WTC11 (cell line): ENCODE data around the gene FOCAD. TPM values are rescaled to one million over a fixed set of nuclear protein-coding genes. Genes with fewer than 3 reads are reported as not detected.

Source experiments
- ATAC-seq: fragments of 200-7000 bp; cut with Tn5 transposase; 2 replicates; pipeline ENCODE4 v1.10.0; 2021; ENCODE audit warnings: mild to moderate bottlenecking, moderate library complexity
- CTCF ChIA-PET: fragments of 300-600 bp; sonication (Branson Sonifier 250); formaldehyde crosslinking; loops from one replicate; lab custom pipeline; 2021; ENCODE audit warnings: antibody characterized with exemption; lab: Charles Lee
- POLR2A ChIA-PET: fragments of 350-600 bp; sonication (Branson Sonifier 250); formaldehyde crosslinking; loops from one replicate; lab custom pipeline; 2021; ENCODE audit warnings: antibody characterized with exemption; lab: Charles Lee
- DNase-seq: peaks from one replicate; pipeline ENCODE4 v3.0.0; 2021; ENCODE audit warnings: low spot score
- H3K27ac Mint-ChIP-seq: 2 replicates; pipeline ENCODE4 v1.8.0; 2021; ENCODE audit warnings: mixed read lengths
- H3K27me3 Mint-ChIP-seq: 2 replicates; pipeline ENCODE4 v1.8.0; 2021; ENCODE audit warnings: low read depth, mild to moderate bottlenecking, moderate library complexity, mixed read lengths
- H3K36me3 Mint-ChIP-seq: 2 replicates; pipeline ENCODE4 v1.8.0; 2021; ENCODE audit warnings: mixed read lengths
- H3K4me1 Mint-ChIP-seq: 2 replicates; pipeline ENCODE4 v1.8.0; 2022; ENCODE audit warnings: mixed read lengths
- H3K4me3 Mint-ChIP-seq: 2 replicates; pipeline ENCODE4 v1.8.0; 2021; ENCODE audit warnings: mild to moderate bottlenecking, moderate library complexity, mixed read lengths
- H3K9me3 Mint-ChIP-seq: 2 replicates; pipeline ENCODE4 v1.8.0; 2021; ENCODE audit warnings: mixed read lengths
- E2F5 ChIP-seq: sonication (generic); formaldehyde crosslinking; IDR thresholded peaks from 2 replicates; pipeline ENCODE4 v1.8.1; 2022; ENCODE audit warnings: mild to moderate bottlenecking, moderate library complexity, missing genetic modification reagents
- MLX ChIP-seq: sonication (generic); formaldehyde crosslinking; IDR thresholded peaks from 2 replicates; pipeline ENCODE4 v1.8.1; 2023; ENCODE audit warnings: mild to moderate bottlenecking, missing genetic modification reagents, moderate library complexity
- PRRX2 ChIP-seq: fragments of 250-450 bp; sonication (Bioruptor Pico); IDR thresholded peaks from 2 replicates; pipeline ENCODE4 v1.8.0; 2021; ENCODE audit warnings: mild to moderate bottlenecking
- RORB ChIP-seq: fragments of 250-450 bp; sonication (Bioruptor Pico); IDR thresholded peaks from 2 replicates; pipeline ENCODE4 v1.9.0; 2021; ENCODE audit warnings: mild to moderate bottlenecking
- SOX15 ChIP-seq: fragments of 250-450 bp; sonication (Bioruptor Pico); IDR thresholded peaks from 2 replicates; pipeline ENCODE4 v1.9.0; 2021; ENCODE audit warnings: mild to moderate bottlenecking
- TEAD1 ChIP-seq: sonication (generic); formaldehyde crosslinking; IDR thresholded peaks from 2 replicates; pipeline ENCODE4 v1.8.0; 2022; ENCODE audit warnings: mild to moderate bottlenecking, missing genetic modification reagents
- USF1 ChIP-seq: sonication (generic); formaldehyde crosslinking; IDR thresholded peaks from 2 replicates; pipeline ENCODE4 v1.8.0; 2022; ENCODE audit warnings: mild to moderate bottlenecking, missing genetic modification reagents
- USF2 ChIP-seq: sonication (generic); formaldehyde crosslinking; IDR thresholded peaks from 2 replicates; pipeline ENCODE4 v1.8.1; 2023; ENCODE audit warnings: mild to moderate bottlenecking, missing genetic modification reagents, moderate library complexity
- ZBTB43 ChIP-seq: sonication (generic); formaldehyde crosslinking; IDR thresholded peaks from 2 replicates; pipeline ENCODE4 v1.8.1; 2023; ENCODE audit warnings: mild to moderate bottlenecking, missing genetic modification reagents
- ZNF121 ChIP-seq: sonication (generic); formaldehyde crosslinking; IDR thresholded peaks from 2 replicates; pipeline ENCODE4 v1.8.0; 2023; ENCODE audit warnings: missing genetic modification reagents
- ZNF317 ChIP-seq: sonication (generic); formaldehyde crosslinking; IDR thresholded peaks from 2 replicates; pipeline ENCODE4 v1.8.1; 2023; ENCODE audit warnings: low read depth, mild to moderate bottlenecking, moderate library complexity, missing genetic modification reagents, borderline replicate concordance
- ZNF423 ChIP-seq: fragments of 250-450 bp; sonication (Bioruptor Pico); IDR thresholded peaks from 2 replicates; pipeline ENCODE4 v2.1.2; 2022; ENCODE audit warnings: mild to moderate bottlenecking, moderate library complexity
- ZNF532 ChIP-seq: fragments of 250-450 bp; sonication (Bioruptor Pico); IDR thresholded peaks from 2 replicates; pipeline ENCODE4 v1.9.0; 2021; ENCODE audit warnings: mild to moderate bottlenecking, borderline replicate concordance
- total RNA-seq: library from RNA; stranded (reverse); gene quantifications from 3 replicates; pipeline ENCODE4 v1.2.3, GENCODE V29; 2021

The FOCAD gene
- total RNA-seq, 1 experiment from 2014 or later: 34.3 TPM

GRCh38 chr9:20658677-20659473, 25.2 kb upstream of the FOCAD start:
- Mint-ChIP-seq H3K9me3 (peaks cover 13% of the 10 kb centered on the region; the same call in 1 of the 2 replicates), H3K4me3 (no peak overlapping the region), H3K27me3 (peaks cover 6% of the 10 kb centered on the region; the same call in 1 of the 2 replicates), H3K36me3 (peaks cover 4% of the 10 kb centered on the region; the same call in 1 of the 2 replicates), H3K4me1 (peaks cover 6% of the 10 kb centered on the region), H3K27ac (peak overlapping the region; percentile 93)
- ChIA-PET POLR2A (interaction anchor here (0.6 to 2.6 kb wide), 4 partner anchors 12 to 60 kb away, joined by 3 to 14 read pairs (median 8); partner anchors contain the start of genes FOCAD and MLLT3), CTCF (interaction anchor here (0.6 to 1.0 kb wide), 2 partner anchors 25 to 281 kb away, joined by 4 read pairs; partner anchors contain the start of gene FOCAD)
- DNase-seq: no peak
- ATAC-seq: peak; percentile 59
- no peak for TF ChIP-seq RORB (CRISPR knock-in tag)
- no peak for TF ChIP-seq ZNF423 (CRISPR knock-in tag)
- TF ChIP-seq MLX (CRISPR knock-in tag): no peak

- Mint-ChIP-seq H3K27ac (no peak overlapping the region), H3K4me1 (peaks cover 11% of the 10 kb centered on the region), H3K27me3 (peaks cover 6% of the 10 kb centered on the region; the same call in 1 of the 2 replicates), H3K4me3 (no peak overlapping the region), H3K36me3 (no peaks in the 10 kb centered on the region; the same call in 1 of the 2 replicates), H3K9me3 (peaks cover 7% of the 10 kb centered on the region; the same call in 1 of the 2 replicates)
- no peak for TF ChIP-seq ZNF317
- CTCF ChIA-PET: interaction anchor here (0.6 kb wide), 1 partner anchor 1187 kb away, joined by 3 read pairs; no protein-coding TSS in a partner anchor
- DNase-seq (no peak), ATAC-seq (no peak)
- POLR2A ChIA-PET: interaction anchor here (0.7 to 2.6 kb wide), 3 partner anchors 12 to 38 kb away, joined by 3 to 14 read pairs (median 5); partner anchors contain the start of genes FOCAD and MLLT3
These were observed 24.5 kb upstream of the FOCAD start for GRCh38 chr9:20659474-20659967.

GRCh38 chr9:20662156-20662555, 21.9 kb upstream of the FOCAD start:
- no peak overlapping the region for H3K27ac Mint-ChIP-seq

GRCh38 chr9:20663133-20663532, 20.9 kb upstream of the FOCAD start:
- POLR2A ChIA-PET: no interaction called here
- no peaks in the 10 kb centered on the region for H3K36me3 Mint-ChIP-seq
- H3K27ac Mint-ChIP-seq: no peak overlapping the region; the same call in 1 of the 2 replicates
- no peaks in the 10 kb centered on the region for H3K27me3 Mint-ChIP-seq
- H3K4me1 Mint-ChIP-seq: peaks cover 29% of the 10 kb centered on the region
- ATAC-seq: no peak
- no peaks in the 10 kb centered on the region for H3K9me3 Mint-ChIP-seq
- CTCF ChIA-PET: interaction anchor here (0.8 to 1.9 kb wide), 2 partner anchors 21 to 38 kb away, joined by 3 to 7 read pairs; partner anchors contain the start of gene FOCAD
- no peak for TF ChIP-seq PRRX2 (CRISPR knock-in tag)
- no peak for TF ChIP-seq RORB (CRISPR knock-in tag)
- TF ChIP-seq ZBTB43 (CRISPR knock-in tag): no peak
- TF ChIP-seq, all 79 proteins: peak for 0
- DNase-seq: no peak
- no peak overlapping the region for H3K4me3 Mint-ChIP-seq

More at GRCh38 chr9:20662156-20662555, 21.9 kb upstream of the FOCAD start:
- H3K4me1 Mint-ChIP-seq: peaks cover 25% of the 10 kb centered on the region
- DNase-seq (no peak), ATAC-seq (peak; percentile 18)
- H3K4me3 Mint-ChIP-seq: no peak overlapping the region
- no peaks in the 10 kb centered on the region for H3K27me3 Mint-ChIP-seq
- no peaks in the 10 kb centered on the region for H3K36me3 Mint-ChIP-seq
- POLR2A ChIA-PET: no interaction called here
- TF ChIP-seq ZNF121 (CRISPR knock-in tag): 0 out of 2 replicates have a peak, but pooled peaks have one; percentile 49
- TF ChIP-seq E2F5 (CRISPR knock-in tag): no peak
- CTCF ChIA-PET: interaction anchor here (0.6 to 1.9 kb wide), 3 partner anchors 22 to 47 kb away, joined by 3 to 7 read pairs (median 3); partner anchors contain the start of gene FOCAD
- no peaks in the 10 kb centered on the region for H3K9me3 Mint-ChIP-seq

GRCh38 chr9:20664501-20664900, 19.6 kb upstream of the FOCAD start:
- no peaks in the 10 kb centered on the region for H3K36me3 Mint-ChIP-seq
- H3K4me1 Mint-ChIP-seq: peaks cover 39% of the 10 kb centered on the region
- no peak overlapping the region for H3K4me3 Mint-ChIP-seq
- no peak overlapping the region for H3K27ac Mint-ChIP-seq
- peak; percentile 81 for ATAC-seq
- no peaks in the 10 kb centered on the region for H3K9me3 Mint-ChIP-seq
- no peaks in the 10 kb centered on the region for H3K27me3 Mint-ChIP-seq
- no peak for DNase-seq
- POLR2A ChIA-PET: interaction anchor here (1.7 kb wide), 1 partner anchor 20 kb away, joined by 7 read pairs; the partner anchor contains the start of gene FOCAD
- CTCF ChIA-PET: interaction anchor here (0.8 to 1.0 kb wide), 4 partner anchors 22 to 277 kb away, joined by 3 read pairs; no protein-coding TSS in a partner anchor
- TF ChIP-seq TEAD1 (CRISPR knock-in tag): no peak
- TF ChIP-seq USF2 (CRISPR knock-in tag): no peak
- TF ChIP-seq USF1: no peak
- TF ChIP-seq ZNF121 (CRISPR knock-in tag): no peak
- TF ChIP-seq SOX15 (CRISPR knock-in tag): no peak
- TF ChIP-seq ZNF532: no peak
